Neural cell (in vitro differentiated cells): ENCODE results near the gene NPM3. TPM values are rescaled to one million over a fixed set of nuclear protein-coding genes. Genes with fewer than 3 reads are reported as not detected.

ENCODE experiments used
- H2AFZ ChIP-seq: fragments of 200-600, 300-800 bp; sonication (generic), shearing (Covaris generic); 2 replicates; pipeline ENCODE4 v1.6.0; 2014; ENCODE audit warnings: low read depth, mild to moderate bottlenecking, antibody characterized with exemption, low read length, moderate library complexity
- H3F3A ChIP-seq: fragments of 200-600 bp; shearing (Covaris generic); 2 replicates; pipeline ENCODE4 v1.6.1; 2016; ENCODE audit warnings: mild to moderate bottlenecking, moderate library complexity, mixed read lengths, antibody characterized with exemption, low read length; ENCODE audit not compliant: insufficient read depth, poor library complexity, severe bottlenecking
- H3K27ac ChIP-seq: fragments of 200-600, 300-800 bp; sonication (generic), shearing (Covaris generic); 2 replicates; pipeline ENCODE4 v1.5.1; 2014; ENCODE audit warnings: mild to moderate bottlenecking, low read length, moderate library complexity
- H3K27me3 ChIP-seq: fragments of 300-800, 200-600 bp; sonication (generic), shearing (Covaris generic); 2 replicates; pipeline ENCODE4 v1.6.0; 2014; ENCODE audit warnings: mild to moderate bottlenecking, low read depth, low read length, moderate library complexity; ENCODE audit not compliant: insufficient read depth
- H3K36me3 ChIP-seq: fragments of 300-800, 200-600 bp; sonication (generic), shearing (Covaris generic); 2 replicates; pipeline ENCODE4 v1.5.1; 2014; ENCODE audit warnings: mild to moderate bottlenecking, antibody characterized with exemption, low read length, moderate library complexity; ENCODE audit not compliant: insufficient read depth
- H3K4me2 ChIP-seq: fragments of 300-800, 200-600 bp; sonication (generic), shearing (Covaris generic); 2 replicates; pipeline ENCODE4 v1.6.0; 2014; ENCODE audit warnings: mild to moderate bottlenecking, low read length
- H3K4me3 ChIP-seq: fragments of 300-800, 200-600 bp; sonication (generic), shearing (Covaris generic); 2 replicates; pipeline ENCODE4 v1.5.1; 2014; ENCODE audit warnings: mild to moderate bottlenecking, low read length, moderate library complexity
- H3K79me2 ChIP-seq: fragments of 200-600 bp; shearing (Covaris generic); replicated peaks from 2 replicates; pipeline ENCODE4 v1.6.0; 2014; ENCODE audit warnings: mild to moderate bottlenecking, low read length, moderate library complexity; ENCODE audit not compliant: insufficient read depth
- H3K9ac ChIP-seq: fragments of 300-800, 200-600 bp; sonication (generic), shearing (Covaris generic); 2 replicates; pipeline ENCODE4 v1.6.1; 2016; ENCODE audit warnings: mild to moderate bottlenecking, low read length, mixed read lengths
- H3K9me2 ChIP-seq: fragments of 200-600 bp; shearing (Covaris generic); 2 replicates; pipeline ENCODE4 v1.6.1; 2016; ENCODE audit warnings: mild to moderate bottlenecking, low read length, mixed read lengths; ENCODE audit not compliant: insufficient read depth
- H3K9me3 ChIP-seq: fragments of 200-600, 300-800 bp; sonication (generic), shearing (Covaris generic); 2 replicates; pipeline ENCODE4 v1.6.1; 2016; ENCODE audit warnings: mild to moderate bottlenecking, mixed run types, low read length, moderate library complexity, mixed read lengths
- H4K20me1 ChIP-seq: fragments of 200-600 bp; shearing (Covaris generic); 2 replicates; pipeline ENCODE4 v1.6.1; 2016; ENCODE audit warnings: mild to moderate bottlenecking, mixed run types; ENCODE audit not compliant: insufficient read depth
- CTCF ChIP-seq: fragments of 450-650 bp; IDR thresholded peaks from 2 replicates; pipeline ENCODE4 v1.5.1; 2014; ENCODE audit warnings: antibody characterized with exemption, mild to moderate bottlenecking, moderate library complexity; ENCODE audit not compliant: poor library complexity, severe bottlenecking
- EP300 ChIP-seq: fragments of 450-650 bp; conservative IDR thresholded peaks from 2 replicates; pipeline ENCODE4 v1.6.1; 2014; ENCODE audit warnings: antibody characterized with exemption, mild to moderate bottlenecking, moderate library complexity; ENCODE audit not compliant: poor library complexity, severe bottlenecking
- EZH2 ChIP-seq: fragments of 200-600, 300-800 bp; shearing (Covaris generic), sonication (generic); IDR thresholded peaks from 2 replicates; pipeline ENCODE4 v1.6.1; 2014; ENCODE audit warnings: antibody characterized with exemption, low read length, borderline replicate concordance, mild to moderate bottlenecking; ENCODE audit not compliant: insufficient read depth, poor library complexity, severe bottlenecking
- MXI1 ChIP-seq: fragments of 450-650 bp; conservative IDR thresholded peaks from 2 replicates; pipeline ENCODE4 v1.6.1; 2014; ENCODE audit warnings: antibody characterized with exemption, mild to moderate bottlenecking; ENCODE audit not compliant: poor library complexity, severe bottlenecking
- POLR2AphosphoS5 ChIP-seq: IDR thresholded peaks from 2 replicates; pipeline ENCODE4 v1.6.1; 2012
- RAD21 ChIP-seq: fragments of 450-650 bp; conservative IDR thresholded peaks from 2 replicates; pipeline ENCODE4 v1.6.1; 2014; ENCODE audit warnings: antibody characterized with exemption, mild to moderate bottlenecking, moderate library complexity
- REST ChIP-seq: IDR thresholded peaks from 2 replicates; pipeline ENCODE4 v1.6.1; 2012; ENCODE audit warnings: borderline replicate concordance
- SMC3 ChIP-seq: fragments of 450-650 bp; conservative IDR thresholded peaks from 2 replicates; pipeline ENCODE4 v1.6.1; 2014; ENCODE audit warnings: antibody characterized with exemption, mild to moderate bottlenecking, moderate library complexity; ENCODE audit not compliant: poor library complexity
- TAF1 ChIP-seq: IDR thresholded peaks from 2 replicates; pipeline ENCODE4 v1.6.1; 2012; ENCODE audit warnings: low read depth
- polyA plus RNA-seq: library from polyadenylated mRNA; depleted of rRNA; stranded (reverse); fragments of >200 nt; gene quantifications from 2 replicates; pipeline ENCODE4 v1.2.3, GENCODE V29; 2014

The NPM3 gene
- polyA plus RNA-seq, 1 donor from 2014 or later, result 53.0 TPM

DNA sequence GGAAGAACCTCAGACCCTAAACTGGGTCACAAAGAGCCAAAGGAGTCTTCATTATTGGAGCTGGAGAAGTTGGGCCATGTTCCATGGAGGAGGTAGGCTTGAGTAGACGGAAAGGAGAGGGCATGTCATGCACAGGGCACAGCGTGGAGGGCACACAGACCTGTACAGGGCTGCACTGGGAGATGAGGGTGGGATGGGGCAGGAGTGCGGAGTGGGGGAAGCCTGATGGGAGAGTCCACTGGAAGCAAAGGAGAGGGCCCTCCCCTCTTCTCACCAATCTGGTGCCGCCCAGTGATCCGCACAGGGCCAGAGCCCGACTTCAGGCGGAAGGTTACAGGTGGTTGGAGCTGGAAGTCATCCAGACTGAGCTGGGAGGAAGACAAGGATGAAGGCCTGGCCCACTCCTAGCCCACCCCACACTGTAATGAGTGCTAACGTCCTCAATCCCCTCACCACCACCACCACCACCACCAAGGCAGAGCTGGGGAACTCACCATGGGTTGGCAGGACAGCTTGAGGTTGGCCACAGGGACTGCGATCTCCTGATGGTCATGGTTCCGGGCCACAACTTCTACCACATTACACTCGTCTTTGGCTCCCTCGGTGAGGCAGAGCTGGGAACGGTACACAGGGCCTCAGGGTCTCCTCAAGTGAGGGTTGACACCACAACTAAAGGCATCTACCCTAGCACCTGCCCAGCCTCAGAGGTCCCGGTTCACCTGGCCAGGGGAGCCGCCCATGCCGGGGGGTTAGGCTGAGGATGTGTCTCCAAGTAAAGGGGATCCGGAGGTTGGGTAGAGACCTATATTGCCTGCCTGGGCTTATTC is 1.0 kb downstream of the NPM3 start:
- H3K9ac ChIP-seq, result peak overlapping the region; percentile 59
- peaks cover 16% of the 10 kb centered on the region for H4K20me1 ChIP-seq
- H2AFZ ChIP-seq, result no peak overlapping the region
- no peak for TF ChIP-seq RAD21
- no peak for TF ChIP-seq REST
- TF ChIP-seq POLR2AphosphoS5, result no peak
- TF ChIP-seq MXI1, result no peak
- TF ChIP-seq SMC3, result no peak
- TF ChIP-seq TAF1, result no peak
- no peak for TF ChIP-seq CTCF
- TF ChIP-seq EP300, result no peak
- H3K4me2 ChIP-seq, result peak overlapping the region; percentile 82
- H3K9me3 ChIP-seq, result no peaks in the 10 kb centered on the region
- H3K36me3 ChIP-seq, result peaks cover 18% of the 10 kb centered on the region
- H3K4me3 ChIP-seq, result peak overlapping the region; percentile 77
- no peak overlapping the region for H3K27ac ChIP-seq
- H3K9me2 ChIP-seq, result no peaks in the 10 kb centered on the region
- peaks cover 31% of the 10 kb centered on the region for H3K27me3 ChIP-seq
- H3F3A ChIP-seq, result peaks cover 20% of the 10 kb centered on the region
- peaks cover 9% of the 10 kb centered on the region for H3K79me2 ChIP-seq

- H3K4me2 ChIP-seq, result no peak overlapping the region
- H3K27me3 ChIP-seq, result peaks cover 37% of the 10 kb centered on the region
- TF ChIP-seq SMC3, result no peak
- TF ChIP-seq TAF1, result no peak
- no peak for TF ChIP-seq REST
- no peak for TF ChIP-seq MXI1
- no peak for TF ChIP-seq CTCF
- no peak for TF ChIP-seq POLR2AphosphoS5
- no peak for TF ChIP-seq EZH2
- no peak for TF ChIP-seq RAD21
- TF ChIP-seq EP300, result no peak
- no peaks in the 10 kb centered on the region for H3K9me3 ChIP-seq
- H3K4me3 ChIP-seq, result no peak overlapping the region
- peaks cover 15% of the 10 kb centered on the region for H3K36me3 ChIP-seq
- peaks cover 16% of the 10 kb centered on the region for H4K20me1 ChIP-seq
- H3K9me2 ChIP-seq, result no peaks in the 10 kb centered on the region
- no peak overlapping the region for H2AFZ ChIP-seq
- peaks cover 9% of the 10 kb centered on the region for H3K79me2 ChIP-seq
- H3K9ac ChIP-seq, result no peak overlapping the region
- H3K27ac ChIP-seq, result no peak overlapping the region
- H3F3A ChIP-seq, result peaks cover 20% of the 10 kb centered on the region
Measured at GRCh38 chr10:101781655-101781983, 1.6 kb downstream of the NPM3 start.
